Choroid plexus epithelial cell (primary cell): ENCODE results near the gene CCL4.
"Not testable (repeated sequence)": the region's sequence is repeated elsewhere in the genome, so short reads cannot be mapped to it uniquely, and the experiment has no call there.

ENCODE experiments used
- DNase-seq: peaks from one replicate; pipeline ENCODE4 v3.0.0-alpha.2; 2010; ENCODE audit warnings: low read depth
- H3K4me3 ChIP-seq: 2 replicates; pipeline ENCODE4 v1.5.1; 2011; ENCODE audit warnings: low read depth, mild to moderate bottlenecking, control low read depth, low read length, moderate library complexity
- TF ChIP-seq, protein P1 (sequence below): conservative IDR thresholded peaks from 2 replicates; pipeline ENCODE4 v1.5.1; 2011; ENCODE audit warnings: low read depth, mild to moderate bottlenecking, control low read depth, inconsistent platforms, low read length, moderate library complexity

Gene CCL4

DNA sequence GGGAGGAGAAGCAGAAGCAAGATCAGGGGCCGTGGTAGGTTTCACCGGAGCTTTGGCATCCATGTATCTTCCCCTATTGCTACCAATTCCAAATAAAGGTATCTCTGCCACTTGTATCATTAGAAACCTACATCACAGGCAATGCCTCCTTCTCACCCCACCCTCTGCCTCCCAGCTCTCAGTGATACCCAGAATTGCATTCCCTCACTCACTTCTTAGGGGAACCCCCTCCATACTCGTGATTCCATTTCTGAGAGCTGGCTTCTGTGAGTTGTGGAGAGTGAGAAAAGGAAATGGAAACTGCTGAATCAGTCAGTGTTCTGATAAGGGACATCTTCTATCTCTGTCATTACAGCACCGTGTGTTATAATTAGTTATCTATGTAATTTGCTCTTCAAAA is 11.4 kb upstream of the CCL4 start:
- H3K4me3 ChIP-seq, result no peak overlapping the region
- DNase-seq, result no peak
- TF ChIP-seq, protein P1, sequence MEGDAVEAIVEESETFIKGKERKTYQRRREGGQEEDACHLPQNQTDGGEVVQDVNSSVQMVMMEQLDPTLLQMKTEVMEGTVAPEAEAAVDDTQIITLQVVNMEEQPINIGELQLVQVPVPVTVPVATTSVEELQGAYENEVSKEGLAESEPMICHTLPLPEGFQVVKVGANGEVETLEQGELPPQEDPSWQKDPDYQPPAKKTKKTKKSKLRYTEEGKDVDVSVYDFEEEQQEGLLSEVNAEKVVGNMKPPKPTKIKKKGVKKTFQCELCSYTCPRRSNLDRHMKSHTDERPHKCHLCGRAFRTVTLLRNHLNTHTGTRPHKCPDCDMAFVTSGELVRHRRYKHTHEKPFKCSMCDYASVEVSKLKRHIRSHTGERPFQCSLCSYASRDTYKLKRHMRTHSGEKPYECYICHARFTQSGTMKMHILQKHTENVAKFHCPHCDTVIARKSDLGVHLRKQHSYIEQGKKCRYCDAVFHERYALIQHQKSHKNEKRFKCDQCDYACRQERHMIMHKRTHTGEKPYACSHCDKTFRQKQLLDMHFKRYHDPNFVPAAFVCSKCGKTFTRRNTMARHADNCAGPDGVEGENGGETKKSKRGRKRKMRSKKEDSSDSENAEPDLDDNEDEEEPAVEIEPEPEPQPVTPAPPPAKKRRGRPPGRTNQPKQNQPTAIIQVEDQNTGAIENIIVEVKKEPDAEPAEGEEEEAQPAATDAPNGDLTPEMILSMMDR, result no peak

DNA sequence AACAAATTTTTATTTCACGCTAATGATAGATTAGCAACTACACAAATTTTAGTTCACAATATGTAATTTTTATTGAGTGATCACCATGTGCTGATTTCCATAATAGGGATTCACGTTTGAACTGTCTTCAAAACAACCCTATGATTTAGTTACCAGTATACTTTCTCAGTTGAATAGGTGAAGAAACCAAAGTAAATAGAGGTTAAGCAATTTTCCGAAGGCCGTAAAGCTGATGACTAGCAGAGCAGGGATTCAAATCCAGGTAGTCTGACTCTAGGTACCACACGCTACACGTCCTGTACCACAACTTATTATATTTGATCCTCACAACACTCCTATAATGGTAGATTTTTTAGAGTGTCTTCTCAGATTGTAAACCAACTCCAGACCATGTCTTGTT is 10.9 kb upstream of the CCL4 start:
- not testable (repeated sequence) for H3K4me3 ChIP-seq, DNase-seq

DNA sequence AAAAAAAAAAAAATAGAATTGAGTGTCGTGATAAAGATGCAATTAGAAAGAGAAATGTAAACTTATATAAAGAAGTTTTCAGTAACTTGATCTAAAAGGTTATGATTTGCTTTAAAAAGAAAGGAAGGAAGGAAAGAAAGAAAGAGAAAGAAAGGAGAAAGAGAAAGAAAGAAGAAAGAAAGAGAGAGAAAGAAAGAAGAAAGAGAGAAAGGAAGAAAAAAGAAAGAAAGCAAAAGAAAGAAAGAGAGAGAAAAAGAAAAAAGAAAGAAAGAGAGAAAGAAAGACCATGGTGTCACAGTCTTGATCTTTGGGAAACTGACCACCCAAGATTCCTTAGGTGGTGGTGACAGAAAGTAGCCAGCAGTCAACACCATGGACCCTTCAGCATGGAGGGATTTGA is 9.4 kb upstream of the CCL4 start:
- H3K4me3 ChIP-seq, result no peak overlapping the region
- TF ChIP-seq, protein P1, result no peak
- DNase-seq, result no peak

DNA sequence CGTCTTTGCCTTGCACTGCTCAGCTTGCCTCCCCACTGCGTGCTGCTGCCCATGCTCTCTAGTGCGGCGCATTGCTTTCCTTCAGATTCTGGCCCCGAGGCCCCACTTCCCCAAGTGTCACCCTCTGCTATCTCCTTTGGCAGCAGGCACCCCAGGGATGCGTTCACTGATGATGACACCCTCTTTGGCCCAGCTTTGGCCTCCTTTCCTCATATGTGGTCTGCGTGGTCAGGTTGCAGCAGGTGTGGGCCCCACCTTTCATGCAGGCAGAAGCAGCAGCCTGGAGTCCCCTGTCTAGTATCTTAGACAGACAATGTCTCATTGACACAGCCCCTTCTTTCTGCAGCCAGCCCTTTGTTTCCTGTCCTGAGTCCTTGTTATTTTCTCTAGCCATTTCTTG is 8.9 kb upstream of the CCL4 start:
- DNase-seq, result no peak
- no peak overlapping the region for H3K4me3 ChIP-seq
- TF ChIP-seq, protein P1, result no peak

DNA sequence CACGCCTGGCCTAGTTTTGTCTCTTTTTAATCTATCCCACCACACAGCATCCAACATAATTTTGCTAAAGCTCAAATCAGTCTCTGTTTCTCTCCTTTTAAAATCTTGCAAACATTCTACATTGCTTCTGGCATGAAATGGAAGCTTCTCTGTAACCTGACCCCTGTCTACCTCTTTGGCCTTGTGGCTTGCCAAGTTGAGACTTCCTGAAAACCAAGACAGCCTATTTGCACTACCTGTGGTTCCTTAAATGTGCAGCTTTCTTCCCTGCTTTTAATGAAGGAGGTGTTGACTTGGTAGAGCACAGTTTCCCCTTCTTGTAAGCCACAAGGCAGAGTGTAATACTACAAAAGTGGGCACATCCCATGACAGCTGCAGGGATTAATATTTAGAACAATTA is 7.6 kb upstream of the CCL4 start:
- no peak for DNase-seq
- TF ChIP-seq, protein P1, result no peak
- no peak overlapping the region for H3K4me3 ChIP-seq

DNA sequence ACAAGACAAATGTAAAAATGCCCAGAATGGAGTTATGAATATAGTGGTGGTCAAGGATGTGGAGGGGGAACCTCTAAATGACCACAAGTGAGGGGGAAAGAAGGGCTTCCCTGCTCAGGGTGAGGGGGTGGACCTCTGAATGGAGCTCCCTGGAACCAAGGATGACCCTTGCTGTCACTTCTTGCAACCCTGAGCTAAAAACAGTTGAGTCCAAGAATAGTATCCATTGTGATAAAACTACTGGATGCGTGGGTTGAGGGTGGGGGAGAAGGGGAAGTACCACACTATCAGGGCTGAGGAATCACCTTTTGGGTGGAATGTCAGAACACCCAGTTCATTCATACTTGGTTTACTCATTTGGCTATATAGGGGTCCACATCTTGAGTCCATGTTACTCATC is 4.6 kb upstream of the CCL4 start:
- not testable (repeated sequence) for DNase-seq, H3K4me3 ChIP-seq

DNA sequence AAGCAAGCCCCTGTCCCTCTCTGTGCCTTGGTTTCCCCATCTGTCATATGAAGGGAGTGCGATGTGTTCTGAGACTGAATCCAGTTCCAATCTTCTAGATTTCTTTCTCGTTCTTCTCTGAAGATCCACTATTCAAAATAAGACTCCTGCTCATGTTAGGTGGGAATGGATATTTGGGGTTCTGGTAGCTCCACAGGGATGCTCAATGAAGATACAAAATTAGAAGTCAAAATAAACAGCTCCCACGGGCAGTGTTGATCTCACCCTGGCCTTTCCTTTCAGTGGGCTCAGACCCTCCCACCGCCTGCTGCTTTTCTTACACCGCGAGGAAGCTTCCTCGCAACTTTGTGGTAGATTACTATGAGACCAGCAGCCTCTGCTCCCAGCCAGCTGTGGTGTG is 619 bp downstream of the CCL4 start:
- DNase-seq, H3K4me3 ChIP-seq: not testable (repeated sequence)

DNA sequence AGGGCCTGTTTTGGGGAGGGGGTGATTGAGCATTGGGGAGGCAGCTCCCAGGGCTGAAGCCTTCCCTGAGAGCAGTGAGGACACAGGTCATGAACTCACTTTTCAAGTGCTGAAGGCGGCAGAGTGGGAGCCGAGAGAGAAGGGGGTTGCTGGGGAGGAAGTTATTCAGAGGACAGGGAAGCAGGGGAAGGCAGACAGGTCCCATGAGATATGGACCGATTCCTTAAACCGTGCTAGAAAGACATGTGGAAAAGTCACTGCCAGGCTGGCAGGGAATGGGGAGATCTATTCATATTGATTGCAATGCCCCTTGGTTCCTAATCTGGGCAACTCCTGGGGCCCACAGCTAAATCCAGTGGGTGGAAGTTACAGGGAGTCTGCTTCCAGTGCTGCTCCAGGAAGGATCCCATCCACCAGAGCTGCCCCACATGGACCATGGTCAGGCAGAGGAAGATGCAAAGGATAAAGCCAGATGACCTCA is 1.1 kb downstream of the CCL4 start:
- DNase-seq, result no peak
- TF ChIP-seq, protein P1, result no peak
- H3K4me3 ChIP-seq, result no peak overlapping the region
